A549 (cell line): ENCODE results near the gene ATP5F1D. TPM values are rescaled to one million over a fixed set of nuclear protein-coding genes. Genes with fewer than 3 reads are reported as not detected.

Source experiments
- ATAC-seq, 2 experiments: fragments of 200-7000 bp in 1 of 2; fragments of >200 bp in 1 of 2; cut with Nextera tagmentation in 1 of 2; cut with Tn5 transposase in 1 of 2; 3 replicates each; pipeline versions ENCODE4 v1.8.0 to v1.9.1; 2018 to 2020; ENCODE audit warnings: mild to moderate bottlenecking in 1 of 2, moderate library complexity in 1 of 2
- CTCF ChIA-PET: fragments of 300-600 bp; sonication (Branson Sonifier 250); formaldehyde crosslinking; extraction: SDS; loops from one replicate; lab custom pipeline; 2021; ENCODE audit warnings: antibody characterized with exemption, inconsistent platforms; lab: Yijun Ruan, JAX
- POLR2A ChIA-PET: fragments of 350-600 bp; formaldehyde crosslinking; extraction: SDS; loops from one replicate; lab custom pipeline; 2021; ENCODE audit warnings: antibody characterized with exemption, inconsistent platforms; lab: Yijun Ruan, JAX
- DNase-seq, 2 experiments: peaks; one replicate each; pipeline versions ENCODE4 v3.0.0 to v3.0.0-alpha.2; 2011 to 2016; ENCODE audit warnings: low read depth in 1 of 2, low spot score in 1 of 2
- FAIRE-seq: peaks from 2 replicates; lab custom pipeline; 2011; peaks lifted over from hg19 to GRCh38; lab: Jason Lieb, UNC
- H3K27ac ChIP-seq, 2 experiments: fragments of >200 bp; sonication (Bioruptor Twin); formaldehyde crosslinking; 3 replicates each; pipeline ENCODE4 v1.5.1; 2016 to 2017
- H3K4me1 ChIP-seq: fragments of >200 bp; sonication (Bioruptor Twin); formaldehyde crosslinking; 3 replicates; pipeline ENCODE4 v1.6.1; 2016
- H3K4me2 ChIP-seq: fragments of >200 bp; sonication (Bioruptor Twin); formaldehyde crosslinking; 3 replicates; pipeline ENCODE4 v1.6.1; 2016
- H3K4me3 ChIP-seq: fragments of >200 bp; sonication (Bioruptor Twin); formaldehyde crosslinking; 3 replicates; pipeline ENCODE4 v1.5.1; 2016
- H3K9me3 ChIP-seq: fragments of >200 bp; sonication (Bioruptor Twin); formaldehyde crosslinking; 3 replicates; pipeline ENCODE4 v1.6.1; 2016
- BHLHE40 ChIP-seq: IDR thresholded peaks from 2 replicates; pipeline ENCODE4 v1.6.1; 2012; ENCODE audit warnings: low read depth, low read length, inconsistent platforms
- CBX8 ChIP-seq: fragments of 200-600 bp; sonication (generic); IDR thresholded peaks from 2 replicates; pipeline ENCODE4 v1.6.1; 2016
- CHD2 ChIP-seq: fragments of 150-350 bp; IDR thresholded peaks from 2 replicates; pipeline ENCODE4 v1.6.1; 2014; ENCODE audit warnings: low read length; ENCODE audit not compliant: partially characterized antibody
- CHD4 ChIP-seq: fragments of 200-600 bp; sonication (generic); IDR thresholded peaks from 2 replicates; pipeline ENCODE4 v1.6.1; 2016; ENCODE audit warnings: antibody characterized with exemption, mild to moderate bottlenecking, borderline replicate concordance
- EHMT2 ChIP-seq: fragments of 200-600 bp; sonication (generic); IDR thresholded peaks from 2 replicates; pipeline ENCODE4 v1.6.1; 2016; ENCODE audit warnings: antibody characterized with exemption, low read depth, mild to moderate bottlenecking, moderate library complexity
- ESRRA ChIP-seq: fragments of 150-350 bp; IDR thresholded peaks from 2 replicates; pipeline ENCODE4 v1.6.1; 2014; ENCODE audit warnings: mild to moderate bottlenecking, low read length, borderline replicate concordance
- FOSB ChIP-seq: fragments of 250-450 bp; sonication (Bioruptor Pico); IDR thresholded peaks from 2 replicates; pipeline ENCODE4 v1.5.0; 2020; ENCODE audit warnings: mild to moderate bottlenecking, moderate library complexity
- FOXS1 ChIP-seq: fragments of 250-450 bp; sonication (Bioruptor Pico); IDR thresholded peaks from 2 replicates; pipeline ENCODE4 v1.5.0; 2020; ENCODE audit warnings: mild to moderate bottlenecking, moderate library complexity
- GATA3 ChIP-seq: IDR thresholded peaks from 2 replicates; pipeline ENCODE4 v1.6.1; 2012; ENCODE audit warnings: borderline replicate concordance
- HDAC2 ChIP-seq: fragments of 200-600 bp; sonication (generic); IDR thresholded peaks from 2 replicates; pipeline ENCODE4 v1.6.1; 2016
- HOXB5 ChIP-seq: fragments of 250-450 bp; sonication (Bioruptor Pico); IDR thresholded peaks from 2 replicates; pipeline ENCODE4 v1.5.0; 2020; ENCODE audit warnings: mild to moderate bottlenecking, moderate library complexity
- MAFK ChIP-seq: fragments of 450-650 bp; IDR thresholded peaks from 2 replicates; pipeline ENCODE4 v1.6.1; 2014; ENCODE audit not compliant: partially characterized antibody
- MYC ChIP-seq: IDR thresholded peaks from 2 replicates; pipeline ENCODE4 v1.6.1; 2012; ENCODE audit warnings: mild to moderate bottlenecking, inconsistent platforms, low read length, improper control_type of control experiment, borderline replicate concordance
- NPAS2 ChIP-seq: fragments of 250-450 bp; sonication (Bioruptor Pico); IDR thresholded peaks from 2 replicates; pipeline ENCODE4 v1.8.0; 2022; ENCODE audit warnings: mild to moderate bottlenecking, moderate library complexity, borderline replicate concordance
- NR3C1 ChIP-seq: fragments of >200 bp; sonication (Bioruptor Twin); formaldehyde crosslinking; IDR thresholded peaks from 3 replicates; pipeline ENCODE4 v1.6.1; 2017
- POLR2A ChIP-seq: IDR thresholded peaks from 2 replicates; pipeline ENCODE4 v1.6.1; 2012; ENCODE audit warnings: mild to moderate bottlenecking, low read length
- RAD21 ChIP-seq, 2 experiments: fragments of >200 bp in 1 of 2; sonication (Bioruptor Twin) in 1 of 2; formaldehyde crosslinking in 1 of 2; IDR thresholded peaks in 1 of 2; conservative IDR thresholded peaks in 1 of 2; 2 replicates in 1 of 2; 3 replicates in 1 of 2; pipeline ENCODE4 v1.6.1; 2012 to 2018; ENCODE audit warnings: inconsistent platforms in 1 of 2
- RARB ChIP-seq: fragments of 250-450 bp; sonication (Bioruptor Pico); IDR thresholded peaks from 2 replicates; pipeline ENCODE4 v1.8.0; 2021; ENCODE audit warnings: mild to moderate bottlenecking, moderate library complexity
- SMC3 ChIP-seq: fragments of >200 bp; sonication (Bioruptor Twin); formaldehyde crosslinking; IDR thresholded peaks from 3 replicates; pipeline ENCODE4 v1.6.1; 2018; ENCODE audit warnings: inconsistent platforms
- TP53 ChIP-seq: fragments of 250-450 bp; sonication (Bioruptor Pico); IDR thresholded peaks from 2 replicates; pipeline ENCODE4 v1.5.0; 2021; ENCODE audit warnings: mild to moderate bottlenecking, moderate library complexity
- ZC3H11A ChIP-seq: fragments of 450-650 bp; IDR thresholded peaks from 2 replicates; pipeline ENCODE4 v1.6.1; 2014; ENCODE audit warnings: antibody characterized with exemption, mild to moderate bottlenecking
- WGBS: methylation state at CpG from one replicate; pipeline ENCODE4 v1.1.6; 2017; ENCODE audit errors: missing lambda C conversion rate; 5-methylcytosine and 5-hydroxymethylcytosine counted together
- polyA plus RNA-seq, 4 experiments: library from polyadenylated mRNA; depleted of rRNA in 3 of 4; stranded (reverse); fragments of >200 nt; fragmentation: RNase III in 1 of 4; extraction: RNeasy Plus Mini Kit Qiagen cat#74134 plus additional on column Dnase treatment in 1 of 4; gene quantifications; 2 replicates in 3 of 4; 3 replicates in 1 of 4; pipeline ENCODE4 v1.2.3, GENCODE V29; 2011 to 2017
- TF ChIP-seq, protein P1 (sequence below): IDR thresholded peaks from 2 replicates; pipeline ENCODE4 v1.6.1; 2012
- TF ChIP-seq, protein P2 (sequence below): IDR thresholded peaks from 2 replicates; pipeline ENCODE4 v1.6.1; 2012; ENCODE audit warnings: low read depth, borderline replicate concordance
- TF ChIP-seq, protein P3 (sequence below): fragments of >200 bp; sonication (Bioruptor Twin); formaldehyde crosslinking; IDR thresholded peaks from 2 replicates; pipeline ENCODE4 v1.6.1; 2016
- TF ChIP-seq, protein P4 (sequence below): fragments of 250-450 bp; sonication (Bioruptor Pico); IDR thresholded peaks from 2 replicates; pipeline ENCODE4 v1.5.0; 2021; ENCODE audit warnings: mild to moderate bottlenecking, moderate library complexity, borderline replicate concordance

The ATP5F1D gene
- polyA plus RNA-seq, 2 of the 4 experiments (the other 2 are of a cell fraction), result 28.7 to 96.9 TPM

DNA sequence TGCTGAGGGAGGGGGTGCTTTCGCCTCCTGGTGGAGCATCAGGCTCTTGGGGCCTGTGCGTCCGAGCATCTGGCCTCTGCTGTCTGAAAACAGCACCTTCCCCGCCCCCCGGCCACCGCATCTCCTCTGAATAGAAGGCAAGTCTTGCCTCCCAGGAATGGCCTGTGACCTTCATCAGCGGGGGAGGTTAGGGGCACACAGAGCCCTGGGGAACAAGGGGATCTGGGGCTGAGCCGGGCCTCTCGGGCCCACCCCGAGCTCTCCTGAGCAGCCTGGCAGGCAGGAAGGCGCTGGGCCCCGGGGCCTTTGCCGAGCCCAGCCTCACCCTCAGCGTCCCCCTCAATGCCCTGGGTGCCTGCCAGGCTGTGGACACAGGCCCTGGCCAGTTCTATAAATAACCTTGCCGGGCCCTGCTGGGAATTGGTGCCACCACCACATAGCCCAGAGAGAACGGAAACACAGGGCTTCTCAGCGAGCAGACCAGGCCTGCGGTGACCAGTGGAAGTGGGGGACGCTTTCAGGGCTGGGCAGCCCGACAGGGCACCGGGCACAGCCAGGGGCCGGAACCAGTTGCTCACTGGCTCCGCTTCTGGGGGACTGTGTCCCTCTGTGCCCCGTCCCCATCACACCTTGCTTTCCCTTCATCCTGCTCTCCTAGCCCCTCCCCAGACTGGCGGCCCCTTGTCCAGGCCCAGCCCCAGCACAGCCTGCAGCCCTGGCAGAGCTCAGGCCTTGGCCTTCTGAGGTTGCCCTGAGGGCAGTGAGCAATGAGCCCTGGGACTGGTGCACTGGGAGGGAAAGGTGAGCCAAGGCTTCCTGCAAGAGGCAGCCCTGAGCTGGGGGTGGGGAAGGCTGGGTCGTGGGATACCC lies 26.5 kb upstream of the ATP5F1D start (continued):
- TF ChIP-seq CHD4, result no peak
- no peak for TF ChIP-seq FOSB (CRISPR knock-in tag)
- no peak for TF ChIP-seq CBX8
- TF ChIP-seq, all 56 proteins: peak for 0

DNA sequence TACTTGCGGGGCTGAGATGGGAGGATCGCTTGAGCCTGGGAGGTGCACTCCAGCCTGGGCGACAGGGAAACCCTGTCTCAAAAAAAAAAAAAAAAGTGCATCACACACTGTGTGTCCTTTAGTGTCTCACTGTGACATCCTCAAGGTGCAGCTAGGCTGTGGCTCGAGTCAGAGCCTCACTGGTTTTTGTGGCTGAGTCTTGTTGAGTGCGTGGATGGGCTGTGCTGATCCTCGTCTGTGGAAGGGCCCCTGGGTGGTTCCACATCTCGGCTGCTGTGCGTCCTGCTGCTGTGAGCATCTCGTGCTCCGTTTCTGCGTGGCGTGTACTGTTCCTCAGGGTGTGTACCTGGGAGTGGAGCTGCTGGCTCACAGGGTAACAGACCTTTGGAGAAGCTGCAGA lies 24.8 kb upstream of the ATP5F1D start:
- H3K27ac ChIP-seq, result no peak overlapping the region
- ATAC-seq (no peak), DNase-seq (no peak), FAIRE-seq (no peak)
- WGBS, result 96% methylated on average over 11 of the region's 12 CpGs
- peaks cover 29% of the 10 kb centered on the region for H3K4me1 ChIP-seq
- no peaks in the 10 kb centered on the region for H3K9me3 ChIP-seq
- ChIA-PET POLR2A (interaction anchor here (0.7 kb wide), 1 partner anchor 14 kb away, joined by 3 read pairs; no protein-coding TSS in a partner anchor), CTCF (interaction anchor here (0.9 to 2.9 kb wide), 4 partner anchors 13 to 104 kb away, joined by 4 to 19 read pairs (median 5); no protein-coding TSS in a partner anchor)
- H3K4me2 ChIP-seq, result no peak overlapping the region
- TF ChIP-seq CBX8, result no peak
- TF ChIP-seq, protein P1, sequence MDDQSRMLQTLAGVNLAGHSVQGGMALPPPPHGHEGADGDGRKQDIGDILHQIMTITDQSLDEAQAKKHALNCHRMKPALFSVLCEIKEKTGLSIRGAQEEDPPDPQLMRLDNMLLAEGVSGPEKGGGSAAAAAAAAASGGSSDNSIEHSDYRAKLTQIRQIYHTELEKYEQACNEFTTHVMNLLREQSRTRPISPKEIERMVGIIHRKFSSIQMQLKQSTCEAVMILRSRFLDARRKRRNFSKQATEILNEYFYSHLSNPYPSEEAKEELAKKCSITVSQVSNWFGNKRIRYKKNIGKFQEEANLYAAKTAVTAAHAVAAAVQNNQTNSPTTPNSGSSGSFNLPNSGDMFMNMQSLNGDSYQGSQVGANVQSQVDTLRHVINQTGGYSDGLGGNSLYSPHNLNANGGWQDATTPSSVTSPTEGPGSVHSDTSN, result no peak
- no peak for TF ChIP-seq ESRRA
- TF ChIP-seq, protein P2, sequence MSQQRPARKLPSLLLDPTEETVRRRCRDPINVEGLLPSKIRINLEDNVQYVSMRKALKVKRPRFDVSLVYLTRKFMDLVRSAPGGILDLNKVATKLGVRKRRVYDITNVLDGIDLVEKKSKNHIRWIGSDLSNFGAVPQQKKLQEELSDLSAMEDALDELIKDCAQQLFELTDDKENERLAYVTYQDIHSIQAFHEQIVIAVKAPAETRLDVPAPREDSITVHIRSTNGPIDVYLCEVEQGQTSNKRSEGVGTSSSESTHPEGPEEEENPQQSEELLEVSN, result no peak
- no peak for TF ChIP-seq GATA3
- TF ChIP-seq TP53, result no peak
- TF ChIP-seq, protein P3, sequence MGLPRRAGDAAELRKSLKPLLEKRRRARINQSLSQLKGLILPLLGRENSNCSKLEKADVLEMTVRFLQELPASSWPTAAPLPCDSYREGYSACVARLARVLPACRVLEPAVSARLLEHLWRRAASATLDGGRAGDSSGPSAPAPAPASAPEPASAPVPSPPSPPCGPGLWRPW, result no peak
- no peak for TF ChIP-seq HOXB5 (CRISPR knock-in tag)
- H3K4me3 ChIP-seq, result no peak overlapping the region

DNA sequence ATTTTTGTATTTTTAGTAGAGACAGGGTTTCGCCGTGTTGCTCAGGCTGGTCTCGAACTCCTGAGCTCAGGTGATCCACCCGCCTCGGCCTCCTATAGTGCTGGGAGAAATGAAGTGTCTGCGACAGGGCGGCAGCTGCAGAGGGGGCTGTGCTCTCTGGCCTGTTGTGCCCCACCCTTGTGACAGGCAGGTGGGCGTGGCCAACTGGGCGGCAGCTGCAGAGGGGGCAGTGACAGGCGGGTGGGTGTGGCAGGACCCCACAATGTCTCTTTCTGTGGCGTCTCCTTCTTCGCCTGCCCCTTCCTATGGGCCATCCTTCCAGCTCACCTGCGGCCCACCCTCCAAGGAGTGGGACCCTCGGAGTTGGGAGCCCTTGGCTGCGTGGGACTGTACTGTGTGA lies 24.2 kb upstream of the ATP5F1D start:
- POLR2A ChIA-PET, result no interaction called here
- no peaks in the 10 kb centered on the region for H3K9me3 ChIP-seq
- 83% methylated on average over 8 of the region's 15 CpGs for WGBS
- DNase-seq (no peak), FAIRE-seq (no peak), ATAC-seq (no peak)
- no peak overlapping the region for H3K27ac ChIP-seq
- TF ChIP-seq MAFK (no peak), NPAS2 (CRISPR knock-in tag) (no peak), FOXS1 (CRISPR knock-in tag) (no peak), RAD21 (conservative IDR thresholded peaks at IDR 0.05 in 1 of 2, IDR thresholded peaks at IDR 0.05 in 1 of 2) (no peak), POLR2A (no peak), TP53 (no peak), HOXB5 (CRISPR knock-in tag) (no peak), RARB (CRISPR knock-in tag) (no peak), NR3C1 (no peak), EHMT2 (no peak), HDAC2 (no peak), SMC3 (no peak), MYC (no peak), CBX8 (no peak), ZC3H11A (no peak), CHD2 (no peak), BHLHE40 (no peak)
- TF ChIP-seq, protein P3, result no peak
- TF ChIP-seq, protein P4, sequence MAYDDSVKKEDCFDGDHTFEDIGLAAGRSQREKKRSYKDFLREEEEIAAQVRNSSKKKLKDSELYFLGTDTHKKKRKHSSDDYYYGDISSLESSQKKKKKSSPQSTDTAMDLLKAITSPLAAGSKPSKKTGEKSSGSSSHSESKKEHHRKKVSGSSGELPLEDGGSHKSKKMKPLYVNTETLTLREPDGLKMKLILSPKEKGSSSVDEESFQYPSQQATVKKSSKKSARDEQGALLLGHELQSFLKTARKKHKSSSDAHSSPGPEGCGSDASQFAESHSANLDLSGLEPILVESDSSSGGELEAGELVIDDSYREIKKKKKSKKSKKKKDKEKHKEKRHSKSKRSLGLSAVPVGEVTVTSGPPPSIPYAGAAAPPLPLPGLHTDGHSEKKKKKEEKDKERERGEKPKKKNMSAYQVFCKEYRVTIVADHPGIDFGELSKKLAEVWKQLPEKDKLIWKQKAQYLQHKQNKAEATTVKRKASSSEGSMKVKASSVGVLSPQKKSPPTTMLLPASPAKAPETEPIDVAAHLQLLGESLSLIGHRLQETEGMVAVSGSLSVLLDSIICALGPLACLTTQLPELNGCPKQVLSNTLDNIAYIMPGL, result no peak
- H3K4me3 ChIP-seq, result no peak overlapping the region
- H3K4me1 ChIP-seq, result peaks cover 29% of the 10 kb centered on the region
- no peak overlapping the region for H3K4me2 ChIP-seq
- CTCF ChIA-PET, result interaction anchor here (0.8 to 2.9 kb wide), 7 partner anchors 11 to 152 kb away, joined by 3 to 19 read pairs (median 4); no protein-coding TSS in a partner anchor
